ENCODE data around the gene KIF18B.

Gene KIF18B

DNA sequence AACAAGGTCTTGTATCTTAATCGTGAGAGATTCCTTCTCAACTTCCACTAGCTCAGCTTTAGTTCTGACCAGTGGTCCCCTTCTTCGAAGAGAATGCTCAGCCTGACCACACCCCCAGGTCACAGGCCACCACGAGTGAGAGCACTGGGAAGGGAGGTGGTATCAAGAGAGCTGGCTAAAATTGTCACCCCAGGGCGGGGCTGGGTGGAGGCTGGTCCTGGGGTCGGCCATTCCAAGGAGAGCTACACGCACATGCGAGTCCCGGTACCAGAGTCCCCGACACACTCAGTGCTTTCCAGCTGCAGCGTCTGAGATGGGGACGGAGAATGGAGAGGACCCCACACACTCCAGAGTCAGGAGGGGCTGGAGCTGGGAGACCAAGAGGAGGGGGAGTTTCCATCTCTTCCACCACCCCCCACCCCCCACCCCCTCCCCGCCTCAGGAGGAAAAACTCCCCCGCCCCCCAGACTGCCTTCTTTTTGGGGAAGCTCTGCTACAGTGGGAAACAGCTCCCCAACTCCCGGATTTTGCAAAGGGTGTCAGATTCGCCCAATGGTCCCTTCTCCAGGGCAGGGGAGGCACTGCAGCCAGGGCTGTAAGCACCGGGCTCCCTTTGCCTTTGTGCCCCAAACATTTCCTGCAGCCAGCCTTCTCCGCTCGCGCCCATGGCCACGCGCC lies 18.9 kb upstream of the KIF18B start:
- TF ChIP-seq, protein P1, sequence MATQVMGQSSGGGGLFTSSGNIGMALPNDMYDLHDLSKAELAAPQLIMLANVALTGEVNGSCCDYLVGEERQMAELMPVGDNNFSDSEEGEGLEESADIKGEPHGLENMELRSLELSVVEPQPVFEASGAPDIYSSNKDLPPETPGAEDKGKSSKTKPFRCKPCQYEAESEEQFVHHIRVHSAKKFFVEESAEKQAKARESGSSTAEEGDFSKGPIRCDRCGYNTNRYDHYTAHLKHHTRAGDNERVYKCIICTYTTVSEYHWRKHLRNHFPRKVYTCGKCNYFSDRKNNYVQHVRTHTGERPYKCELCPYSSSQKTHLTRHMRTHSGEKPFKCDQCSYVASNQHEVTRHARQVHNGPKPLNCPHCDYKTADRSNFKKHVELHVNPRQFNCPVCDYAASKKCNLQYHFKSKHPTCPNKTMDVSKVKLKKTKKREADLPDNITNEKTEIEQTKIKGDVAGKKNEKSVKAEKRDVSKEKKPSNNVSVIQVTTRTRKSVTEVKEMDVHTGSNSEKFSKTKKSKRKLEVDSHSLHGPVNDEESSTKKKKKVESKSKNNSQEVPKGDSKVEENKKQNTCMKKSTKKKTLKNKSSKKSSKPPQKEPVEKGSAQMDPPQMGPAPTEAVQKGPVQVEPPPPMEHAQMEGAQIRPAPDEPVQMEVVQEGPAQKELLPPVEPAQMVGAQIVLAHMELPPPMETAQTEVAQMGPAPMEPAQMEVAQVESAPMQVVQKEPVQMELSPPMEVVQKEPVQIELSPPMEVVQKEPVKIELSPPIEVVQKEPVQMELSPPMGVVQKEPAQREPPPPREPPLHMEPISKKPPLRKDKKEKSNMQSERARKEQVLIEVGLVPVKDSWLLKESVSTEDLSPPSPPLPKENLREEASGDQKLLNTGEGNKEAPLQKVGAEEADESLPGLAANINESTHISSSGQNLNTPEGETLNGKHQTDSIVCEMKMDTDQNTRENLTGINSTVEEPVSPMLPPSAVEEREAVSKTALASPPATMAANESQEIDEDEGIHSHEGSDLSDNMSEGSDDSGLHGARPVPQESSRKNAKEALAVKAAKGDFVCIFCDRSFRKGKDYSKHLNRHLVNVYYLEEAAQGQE (IDR thresholded peaks at IDR 0.05; ENCODE audit: low read depth), result no peak
- no peak for TF ChIP-seq CEBPB (IDR thresholded peaks at IDR 0.05)
- TF ChIP-seq TAF1 (IDR thresholded peaks at IDR 0.05; ENCODE audit: low read depth), result no peak
- no peak for TF ChIP-seq RAD21 (IDR thresholded peaks at IDR 0.05; ENCODE audit: low read depth)
- no peak for TF ChIP-seq ZBTB7A (IDR thresholded peaks at IDR 0.05; ENCODE audit: low read depth)
- TF ChIP-seq CREB1 (IDR thresholded peaks at IDR 0.05; ENCODE audit: low read depth), result no peak
- TF ChIP-seq EGR1 (IDR thresholded peaks at IDR 0.05), result no peak
- TF ChIP-seq, protein P2, sequence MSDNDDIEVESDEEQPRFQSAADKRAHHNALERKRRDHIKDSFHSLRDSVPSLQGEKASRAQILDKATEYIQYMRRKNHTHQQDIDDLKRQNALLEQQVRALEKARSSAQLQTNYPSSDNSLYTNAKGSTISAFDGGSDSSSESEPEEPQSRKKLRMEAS (IDR thresholded peaks at IDR 0.05), result no peak
- TF ChIP-seq, protein P3, sequence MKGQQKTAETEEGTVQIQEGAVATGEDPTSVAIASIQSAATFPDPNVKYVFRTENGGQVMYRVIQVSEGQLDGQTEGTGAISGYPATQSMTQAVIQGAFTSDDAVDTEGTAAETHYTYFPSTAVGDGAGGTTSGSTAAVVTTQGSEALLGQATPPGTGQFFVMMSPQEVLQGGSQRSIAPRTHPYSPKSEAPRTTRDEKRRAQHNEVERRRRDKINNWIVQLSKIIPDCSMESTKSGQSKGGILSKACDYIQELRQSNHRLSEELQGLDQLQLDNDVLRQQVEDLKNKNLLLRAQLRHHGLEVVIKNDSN (IDR thresholded peaks at IDR 0.05), result no peak
- no peak for TF ChIP-seq TCF12 (IDR thresholded peaks at IDR 0.05; ENCODE audit: low read depth)
- TF ChIP-seq TEAD4 (IDR thresholded peaks at IDR 0.05), result no peak
- no peak for TF ChIP-seq FOXM1 (IDR thresholded peaks at IDR 0.05; ENCODE audit: borderline replicate concordance, low read depth)
- no peak for TF ChIP-seq NFIC (IDR thresholded peaks at IDR 0.05)
- no peak for TF ChIP-seq EP300 (IDR thresholded peaks at IDR 0.05; ENCODE audit: borderline replicate concordance)
- no peak for TF ChIP-seq YY1 (IDR thresholded peaks at IDR 0.05; ENCODE audit: low read depth)

DNA sequence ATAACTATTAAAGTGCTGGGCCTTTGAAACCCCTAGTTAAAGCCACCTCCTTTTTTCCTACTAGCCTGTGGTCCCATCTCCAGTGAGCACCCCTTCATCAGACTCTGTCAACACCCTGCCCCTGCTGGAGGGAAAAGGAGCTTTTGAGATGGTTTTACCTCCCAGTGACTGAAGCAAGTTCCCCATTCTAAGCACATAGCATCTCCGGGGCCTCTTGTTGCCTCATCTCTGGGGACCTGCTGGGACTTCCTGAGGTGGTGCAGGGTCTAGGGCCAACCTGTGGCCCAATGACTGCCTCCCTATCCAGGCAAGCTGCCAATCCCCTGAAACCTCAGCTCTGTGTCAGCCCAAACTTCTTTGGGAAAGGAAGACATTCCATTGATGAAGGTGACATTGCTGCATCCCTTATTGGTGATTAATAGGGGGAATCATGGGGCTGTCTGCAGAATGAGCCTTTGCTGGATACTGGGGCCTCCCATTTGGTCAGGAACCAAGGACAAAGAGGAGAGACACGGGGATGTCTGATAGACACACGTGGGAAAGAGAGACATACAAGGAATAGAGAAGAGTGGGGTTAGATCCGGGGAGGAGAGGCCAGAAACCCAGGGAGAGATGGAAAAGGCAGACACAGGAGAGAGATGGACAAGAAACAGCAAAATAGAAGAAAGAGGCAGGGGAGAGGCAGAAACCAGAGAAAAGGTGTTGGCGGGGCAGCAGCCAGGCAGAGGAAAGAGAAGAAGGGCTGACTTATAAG lies 18.1 kb upstream of the KIF18B start:
- TF ChIP-seq ZBTB7A (IDR thresholded peaks at IDR 0.05; ENCODE audit: low read depth) (no peak), CREB1 (IDR thresholded peaks at IDR 0.05; ENCODE audit: low read depth) (no peak)

DNA sequence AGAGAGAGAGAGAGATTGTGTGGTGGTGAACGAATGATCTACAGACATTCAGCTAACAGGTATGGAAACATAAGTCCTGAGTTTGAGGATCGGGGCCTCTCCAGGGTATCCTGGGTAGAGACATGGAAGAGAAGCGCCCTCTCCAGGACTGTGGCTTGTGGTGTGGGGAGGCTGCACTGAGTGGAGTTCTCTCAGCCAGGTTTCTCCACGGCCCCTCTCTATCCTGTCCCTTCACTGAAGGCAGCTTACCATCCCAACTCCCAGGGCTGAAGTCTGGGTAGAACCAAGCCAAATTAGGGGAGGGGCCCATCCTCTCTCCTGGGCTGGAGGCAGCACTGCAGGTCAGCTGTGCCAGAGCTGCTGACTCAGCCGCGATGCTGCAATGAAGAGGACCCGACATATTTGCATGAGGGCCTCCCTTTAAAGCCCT lies 14.4 kb upstream of the KIF18B start:
- TF ChIP-seq RAD21 (IDR thresholded peaks at IDR 0.05; ENCODE audit: low read depth) (0 out of 2 replicates have a peak, but pooled peaks have one; percentile 19), TEAD4 (IDR thresholded peaks at IDR 0.05) (no peak)

GRCh38 chr17:44960691-44961090 lies 13.1 kb upstream of the KIF18B start:
- TF ChIP-seq NFIC (IDR thresholded peaks at IDR 0.05) (peak; percentile 65), YY1 (IDR thresholded peaks at IDR 0.05; ENCODE audit: low read depth) (no peak), CREB1 (IDR thresholded peaks at IDR 0.05; ENCODE audit: low read depth) (no peak)

- TF ChIP-seq CEBPB (IDR thresholded peaks at IDR 0.05), result no peak
- no peak for TF ChIP-seq NFIC (IDR thresholded peaks at IDR 0.05)
These were observed 12.4 kb upstream of the KIF18B start for GRCh38 chr17:44959821-44960531.

GRCh38 chr17:44956998-44957981 lies 9.7 kb upstream of the KIF18B start:
- TF ChIP-seq FOXM1 (IDR thresholded peaks at IDR 0.05; ENCODE audit: borderline replicate concordance, low read depth) (no peak), ZBTB7A (IDR thresholded peaks at IDR 0.05; ENCODE audit: low read depth) (no peak), TAF1 (IDR thresholded peaks at IDR 0.05; ENCODE audit: low read depth) (no peak), TCF12 (IDR thresholded peaks at IDR 0.05; ENCODE audit: low read depth) (no peak), TEAD4 (IDR thresholded peaks at IDR 0.05) (no peak), NFIC (IDR thresholded peaks at IDR 0.05) (no peak), YY1 (IDR thresholded peaks at IDR 0.05; ENCODE audit: low read depth) (no peak), EP300 (IDR thresholded peaks at IDR 0.05; ENCODE audit: borderline replicate concordance) (no peak), CREB1 (IDR thresholded peaks at IDR 0.05; ENCODE audit: low read depth) (no peak), CEBPB (IDR thresholded peaks at IDR 0.05) (no peak), RAD21 (IDR thresholded peaks at IDR 0.05; ENCODE audit: low read depth) (no peak), EGR1 (IDR thresholded peaks at IDR 0.05) (no peak)
- TF ChIP-seq, protein P1 (IDR thresholded peaks at IDR 0.05; ENCODE audit: low read depth), result no peak
- TF ChIP-seq, protein P3 (IDR thresholded peaks at IDR 0.05), result no peak
- TF ChIP-seq, protein P2 (IDR thresholded peaks at IDR 0.05), result no peak

All from Ishikawa (cell line).